Caco-2 (cell line): Measurements from ENCODE around the gene EPHB2. TPM values are rescaled to one million over a fixed set of nuclear protein-coding genes. Genes with fewer than 3 reads are reported as not detected.

Experiments used
- BruUV-seq: library from RNA; stranded (reverse); fragments of 400-500 nt; replicated peaks from 2 replicates; lab custom pipeline; 2021; lab: Mats Ljungman, UMichigan
- CTCF ChIA-PET: fragments of 300-600 bp; sonication (Branson Sonifier 250); formaldehyde crosslinking; loops from one replicate; lab custom pipeline; 2022; ENCODE audit warnings: antibody characterized with exemption; lab: Charles Lee
- POLR2A ChIA-PET: fragments of 300-600 bp; sonication (Branson Sonifier 250); formaldehyde crosslinking; loops from one replicate; lab custom pipeline; 2022; ENCODE audit warnings: antibody characterized with exemption; lab: Charles Lee
- DNase-seq, 2 experiments: peaks; one replicate each; pipeline versions ENCODE4 v3.0.0 to v3.0.0-alpha.2; 2020 to 2022
- H3K27me3 ChIP-seq: replicated peaks from 2 replicates; pipeline ENCODE4 v1.6.0; 2011; ENCODE audit warnings: low read length; ENCODE audit not compliant: control insufficient read depth, insufficient read depth
- H3K36me3 ChIP-seq: 2 replicates; pipeline ENCODE4 v1.5.1; 2011; ENCODE audit warnings: low read length; ENCODE audit not compliant: control insufficient read depth, insufficient read depth
- H3K4me1 ChIP-seq: fragments of 250-450 bp; sonication (Bioruptor Pico); 2 replicates; pipeline ENCODE4 v1.5.1; 2020; ENCODE audit warnings: mild to moderate bottlenecking
- H3K4me3 ChIP-seq: 2 replicates; pipeline ENCODE4 v1.5.1; 2011; ENCODE audit warnings: low read depth, mild to moderate bottlenecking, control low read depth, low read length
- H3K9me3 ChIP-seq: fragments of 250-450 bp; sonication (Bioruptor Pico); 2 replicates; pipeline ENCODE4 v1.5.1; 2020; ENCODE audit warnings: mild to moderate bottlenecking, moderate library complexity
- H3K27ac Mint-ChIP-seq: one replicate; pipeline ENCODE4 v1.8.0; 2022; ENCODE audit warnings: mixed read lengths; ENCODE audit not compliant: unreplicated experiment
- H3K27me3 Mint-ChIP-seq: one replicate; pipeline ENCODE4 v1.8.0; 2022; ENCODE audit warnings: mixed read lengths; ENCODE audit not compliant: insufficient read depth, unreplicated experiment
- H3K36me3 Mint-ChIP-seq: one replicate; pipeline ENCODE4 v1.8.0; 2022; ENCODE audit warnings: mild to moderate bottlenecking, mixed read lengths; ENCODE audit not compliant: insufficient read depth, unreplicated experiment
- H3K4me1 Mint-ChIP-seq: one replicate; pipeline ENCODE4 v1.8.0; 2022; ENCODE audit warnings: low read depth, mixed read lengths; ENCODE audit not compliant: unreplicated experiment
- H3K4me3 Mint-ChIP-seq: one replicate; pipeline ENCODE4 v1.8.0; 2022; ENCODE audit warnings: mild to moderate bottlenecking, moderate library complexity, mixed read lengths; ENCODE audit not compliant: unreplicated experiment
- H3K9me3 Mint-ChIP-seq: one replicate; pipeline ENCODE4 v1.8.0; 2022; ENCODE audit warnings: mixed read lengths; ENCODE audit not compliant: unreplicated experiment
- intact Hi-C: fragments of 100-400 bp; cut with micrococcal nuclease; formaldehyde crosslinking; loops from one replicate; pipeline ENCODE4 v1.10.0; 2022; ENCODE audit not compliant: unreplicated experiment
- total RNA-seq: library from RNA; stranded (reverse); gene quantifications from 2 replicates; pipeline ENCODE4 v1.2.3, GENCODE V29; 2022
- TF ChIP-seq, protein P1 (sequence below), 2 experiments: fragments of 200-600 bp in 1 of 2; IDR thresholded peaks; 1 replicate in 1 of 2; 2 replicates in 1 of 2; pipeline versions ENCODE4 v1.5.1 to v1.8.0; 2011 to 2022; ENCODE audit warnings: antibody characterized with exemption in 1 of 2, control low read depth in 1 of 2, inconsistent platforms in 1 of 2, low read depth in 1 of 2, low read length in 1 of 2, mild to moderate bottlenecking in 1 of 2, moderate library complexity in 1 of 2; ENCODE audit not compliant: insufficient read depth in 1 of 2, severe bottlenecking in 1 of 2, unreplicated experiment in 1 of 2

The EPHB2 gene
- total RNA-seq, 1 experiment from 2014 or later: 30.1 TPM

- no peaks in the 10 kb centered on the region for H3K4me1 ChIP-seq
- ChIA-PET CTCF (interaction anchor here (0.7 kb wide), 1 partner anchor 64 kb away, joined by 4 read pairs; no protein-coding TSS in a partner anchor), POLR2A (no interaction called here)
- no TSS peak for BruUV-seq
- H3K4me3 ChIP-seq: no peak overlapping the region
- no peaks in the 10 kb centered on the region for H3K36me3 ChIP-seq
- TF ChIP-seq, protein P1, sequence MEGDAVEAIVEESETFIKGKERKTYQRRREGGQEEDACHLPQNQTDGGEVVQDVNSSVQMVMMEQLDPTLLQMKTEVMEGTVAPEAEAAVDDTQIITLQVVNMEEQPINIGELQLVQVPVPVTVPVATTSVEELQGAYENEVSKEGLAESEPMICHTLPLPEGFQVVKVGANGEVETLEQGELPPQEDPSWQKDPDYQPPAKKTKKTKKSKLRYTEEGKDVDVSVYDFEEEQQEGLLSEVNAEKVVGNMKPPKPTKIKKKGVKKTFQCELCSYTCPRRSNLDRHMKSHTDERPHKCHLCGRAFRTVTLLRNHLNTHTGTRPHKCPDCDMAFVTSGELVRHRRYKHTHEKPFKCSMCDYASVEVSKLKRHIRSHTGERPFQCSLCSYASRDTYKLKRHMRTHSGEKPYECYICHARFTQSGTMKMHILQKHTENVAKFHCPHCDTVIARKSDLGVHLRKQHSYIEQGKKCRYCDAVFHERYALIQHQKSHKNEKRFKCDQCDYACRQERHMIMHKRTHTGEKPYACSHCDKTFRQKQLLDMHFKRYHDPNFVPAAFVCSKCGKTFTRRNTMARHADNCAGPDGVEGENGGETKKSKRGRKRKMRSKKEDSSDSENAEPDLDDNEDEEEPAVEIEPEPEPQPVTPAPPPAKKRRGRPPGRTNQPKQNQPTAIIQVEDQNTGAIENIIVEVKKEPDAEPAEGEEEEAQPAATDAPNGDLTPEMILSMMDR (IDR thresholded peaks at IDR 0.05; ENCODE audit: insufficient read depth in 1 of 2, low read depth in 1 of 2, low read length in 1 of 2, severe bottlenecking in 1 of 2, unreplicated experiment in 1 of 2): no peak
- no peak overlapping the region for H3K27ac Mint-ChIP-seq
- H3K36me3 Mint-ChIP-seq: peaks cover 6% of the 10 kb centered on the region
- no peaks in the 10 kb centered on the region for H3K27me3 Mint-ChIP-seq
- H3K27me3 ChIP-seq: no peaks in the 10 kb centered on the region
- DNase-seq: no peak
- H3K9me3 ChIP-seq: no peaks in the 10 kb centered on the region
- peaks cover under 1% of the 10 kb centered on the region for H3K4me1 Mint-ChIP-seq
- no peaks in the 10 kb centered on the region for H3K9me3 Mint-ChIP-seq
- intact Hi-C loops: no loop called here
- no peak overlapping the region for H3K4me3 Mint-ChIP-seq
Measured at GRCh38 chr1:22798083-22798482, 87.4 kb downstream of the EPHB2 start.

- POLR2A ChIA-PET: no interaction called here
- Histone ChIP-seq H3K4me1 (no peaks in the 10 kb centered on the region), H3K27me3 (no peaks in the 10 kb centered on the region), H3K36me3 (no peaks in the 10 kb centered on the region), H3K4me3 (no peak overlapping the region), H3K9me3 (no peaks in the 10 kb centered on the region)
- Mint-ChIP-seq H3K36me3 (peaks cover 6% of the 10 kb centered on the region), H3K4me3 (no peak overlapping the region), H3K27me3 (no peaks in the 10 kb centered on the region), H3K9me3 (no peaks in the 10 kb centered on the region), H3K4me1 (peaks cover under 1% of the 10 kb centered on the region), H3K27ac (no peak overlapping the region)
- intact Hi-C loops: no loop called here
- BruUV-seq: no TSS peak
- CTCF ChIA-PET: no interaction called here
- DNase-seq: no peak
- TF ChIP-seq, protein P1 (IDR thresholded peaks at IDR 0.05; ENCODE audit: insufficient read depth in 1 of 2, low read depth in 1 of 2, low read length in 1 of 2, severe bottlenecking in 1 of 2, unreplicated experiment in 1 of 2): no peak
Measured at GRCh38 chr1:22799971-22800370, 89.3 kb downstream of the EPHB2 start.

DNA sequence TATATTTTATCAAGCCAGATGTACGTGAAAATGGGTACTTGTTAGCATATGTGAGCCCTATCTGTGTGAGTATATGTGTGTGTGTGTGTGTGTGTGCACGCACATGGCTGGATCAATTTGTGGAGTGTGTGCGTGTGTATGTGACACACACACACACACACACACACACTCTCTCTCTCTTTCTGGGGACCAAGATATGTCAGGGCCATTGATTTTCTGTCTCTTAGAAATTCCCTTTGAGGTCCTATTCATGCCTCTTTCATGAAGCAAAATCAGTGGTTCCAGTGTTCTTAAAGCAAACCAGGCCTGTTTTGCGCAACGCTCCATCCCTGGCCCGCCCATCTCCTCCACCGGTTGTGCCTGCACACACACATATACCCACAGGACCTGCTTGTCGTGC is 90.0 kb downstream of the EPHB2 start:
- Histone ChIP-seq H3K4me3 (no peak overlapping the region), H3K36me3 (no peaks in the 10 kb centered on the region), H3K27me3 (no peaks in the 10 kb centered on the region), H3K4me1 (no peaks in the 10 kb centered on the region), H3K9me3 (no peaks in the 10 kb centered on the region)
- no peak overlapping the region for H3K27ac Mint-ChIP-seq
- H3K36me3 Mint-ChIP-seq: peaks cover 6% of the 10 kb centered on the region
- BruUV-seq: no TSS peak
- no peaks in the 10 kb centered on the region for H3K27me3 Mint-ChIP-seq
- H3K9me3 Mint-ChIP-seq: no peaks in the 10 kb centered on the region
- intact Hi-C loops: no loop called here
- H3K4me1 Mint-ChIP-seq: peaks cover 7% of the 10 kb centered on the region
- no peak for DNase-seq
- H3K4me3 Mint-ChIP-seq: no peak overlapping the region
- TF ChIP-seq, protein P1 (IDR thresholded peaks at IDR 0.05; ENCODE audit: insufficient read depth in 1 of 2, low read depth in 1 of 2, low read length in 1 of 2, severe bottlenecking in 1 of 2, unreplicated experiment in 1 of 2): no peak
- POLR2A ChIA-PET: no interaction called here
- CTCF ChIA-PET: no interaction called here
